ENCODE measurements around the gene SEMA3B. TPM values are rescaled to one million over a fixed set of nuclear protein-coding genes. Genes with fewer than 3 reads are reported as not detected.

SEMA3B gene
- total RNA-seq, 1 donor from 2014 or later = 5.4 TPM

DNA sequence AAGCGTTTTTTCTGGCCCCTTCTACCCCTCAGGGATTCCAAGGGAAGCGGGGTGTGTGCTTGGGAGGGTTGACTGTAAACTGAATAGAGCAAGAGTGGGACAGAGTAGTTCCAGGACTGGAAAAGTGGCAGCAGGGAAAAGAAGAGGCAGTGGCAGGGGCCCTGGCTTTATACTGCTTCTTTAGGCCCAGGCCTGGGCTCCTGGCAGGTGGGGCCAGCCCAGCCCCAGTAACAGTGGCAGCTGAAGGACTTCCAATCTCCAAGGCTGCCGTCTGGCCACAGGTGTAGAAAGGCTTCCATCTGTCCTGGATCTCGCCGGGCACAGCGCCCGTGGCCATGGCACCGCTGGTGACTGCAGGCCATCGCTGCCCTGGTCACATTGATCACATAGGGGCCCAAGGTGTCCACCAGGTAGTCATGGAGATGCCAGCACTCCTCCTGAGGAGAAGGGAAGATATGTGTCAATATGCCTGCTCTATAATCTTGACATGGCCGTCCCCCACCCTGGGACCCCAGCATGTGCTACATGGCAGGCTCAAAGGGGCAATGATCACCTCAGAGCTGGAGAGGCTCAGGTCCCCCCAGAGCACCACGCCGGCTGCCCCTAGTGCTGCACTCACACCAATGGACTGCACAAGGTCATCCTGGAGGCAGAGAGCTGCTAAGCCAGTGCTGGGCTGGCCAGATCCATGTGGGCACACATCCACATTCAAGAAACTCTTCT lies 24.3 kb downstream of the SEMA3B start:
- Mint-ChIP-seq H3K36me3 (ENCODE audit: unreplicated experiment) (no peaks in the 10 kb centered on the region), H3K27me3 (ENCODE audit: unreplicated experiment) (peaks cover 2% of the 10 kb centered on the region), H3K9me3 (ENCODE audit: unreplicated experiment) (peaks cover 4% of the 10 kb centered on the region), H3K4me3 (ENCODE audit: unreplicated experiment) (peak overlapping the region; percentile 91), H3K27ac (ENCODE audit: unreplicated experiment) (peak overlapping the region; percentile 93), H3K4me1 (ENCODE audit: low read depth, unreplicated experiment) (peaks cover 8% of the 10 kb centered on the region)
- TF ChIP-seq, protein P1, sequence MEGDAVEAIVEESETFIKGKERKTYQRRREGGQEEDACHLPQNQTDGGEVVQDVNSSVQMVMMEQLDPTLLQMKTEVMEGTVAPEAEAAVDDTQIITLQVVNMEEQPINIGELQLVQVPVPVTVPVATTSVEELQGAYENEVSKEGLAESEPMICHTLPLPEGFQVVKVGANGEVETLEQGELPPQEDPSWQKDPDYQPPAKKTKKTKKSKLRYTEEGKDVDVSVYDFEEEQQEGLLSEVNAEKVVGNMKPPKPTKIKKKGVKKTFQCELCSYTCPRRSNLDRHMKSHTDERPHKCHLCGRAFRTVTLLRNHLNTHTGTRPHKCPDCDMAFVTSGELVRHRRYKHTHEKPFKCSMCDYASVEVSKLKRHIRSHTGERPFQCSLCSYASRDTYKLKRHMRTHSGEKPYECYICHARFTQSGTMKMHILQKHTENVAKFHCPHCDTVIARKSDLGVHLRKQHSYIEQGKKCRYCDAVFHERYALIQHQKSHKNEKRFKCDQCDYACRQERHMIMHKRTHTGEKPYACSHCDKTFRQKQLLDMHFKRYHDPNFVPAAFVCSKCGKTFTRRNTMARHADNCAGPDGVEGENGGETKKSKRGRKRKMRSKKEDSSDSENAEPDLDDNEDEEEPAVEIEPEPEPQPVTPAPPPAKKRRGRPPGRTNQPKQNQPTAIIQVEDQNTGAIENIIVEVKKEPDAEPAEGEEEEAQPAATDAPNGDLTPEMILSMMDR (IDR thresholded peaks at IDR 0.05; ENCODE audit: partially characterized antibody, unreplicated experiment) = no peak
- no peak for DNase-seq

GRCh38 chr3:50294089-50294488 lies 25.1 kb downstream of the SEMA3B start:
- DNase-seq = no peak
- H3K4me3 Mint-ChIP-seq (ENCODE audit: unreplicated experiment) = no peak overlapping the region
- no peaks in the 10 kb centered on the region for H3K36me3 Mint-ChIP-seq (ENCODE audit: unreplicated experiment)
- TF ChIP-seq, protein P1 (IDR thresholded peaks at IDR 0.05; ENCODE audit: partially characterized antibody, unreplicated experiment) = no peak
- H3K27me3 Mint-ChIP-seq (ENCODE audit: unreplicated experiment) = peaks cover 5% of the 10 kb centered on the region
- peaks cover 8% of the 10 kb centered on the region for H3K4me1 Mint-ChIP-seq (ENCODE audit: low read depth, unreplicated experiment)
- H3K27ac Mint-ChIP-seq (ENCODE audit: unreplicated experiment) = no peak overlapping the region
- H3K9me3 Mint-ChIP-seq (ENCODE audit: unreplicated experiment) = peaks cover 7% of the 10 kb centered on the region

DNA sequence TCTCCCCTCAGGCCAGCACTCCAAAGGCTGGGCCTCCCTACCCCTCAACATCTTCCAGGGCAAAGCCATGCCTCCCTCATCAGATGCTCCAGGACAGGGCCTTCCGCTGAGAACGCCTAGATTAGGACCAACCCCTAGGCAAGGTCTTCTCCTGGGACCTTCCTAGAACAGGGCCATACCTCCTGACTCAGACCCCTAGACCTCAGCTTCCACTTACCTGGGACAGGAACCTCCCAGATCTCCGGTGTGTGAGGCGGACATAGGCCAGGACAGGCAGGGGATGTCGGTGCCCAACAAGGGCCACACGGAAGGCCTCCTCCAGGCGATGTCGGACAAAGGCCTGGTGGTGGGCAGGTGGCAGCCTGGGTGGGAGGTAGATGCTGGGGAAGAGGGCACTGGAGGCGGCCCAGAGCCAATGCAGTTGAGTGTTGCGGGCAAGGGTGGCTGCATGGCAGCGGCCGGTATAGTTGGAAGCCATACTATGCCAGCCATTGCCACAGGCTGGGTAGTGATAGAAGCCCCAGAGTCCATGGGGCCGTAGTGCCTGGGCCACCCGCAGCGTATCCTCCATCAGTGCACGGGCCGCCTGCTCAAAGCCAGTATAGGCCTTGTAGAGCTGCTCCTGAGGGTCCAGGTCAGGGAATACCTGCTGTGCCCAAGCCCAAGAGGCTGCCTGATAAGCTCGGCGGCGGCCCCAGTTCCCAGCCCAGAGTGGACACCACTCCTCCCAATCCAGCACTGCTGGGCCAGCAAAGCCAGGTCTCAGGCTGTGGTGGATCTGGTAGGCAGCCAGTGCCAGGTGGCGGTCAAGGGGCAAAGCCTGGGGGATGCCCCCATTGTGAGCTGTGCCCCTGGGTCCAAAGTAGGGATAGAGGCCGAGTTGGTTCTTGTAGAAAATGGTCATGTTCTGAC lies 25.8 kb downstream of the SEMA3B start:
- no peak overlapping the region for H3K27ac Mint-ChIP-seq (ENCODE audit: unreplicated experiment)
- TF ChIP-seq, protein P1 (IDR thresholded peaks at IDR 0.05; ENCODE audit: partially characterized antibody, unreplicated experiment) = no peak
- H3K9me3 Mint-ChIP-seq (ENCODE audit: unreplicated experiment) = peaks cover 8% of the 10 kb centered on the region
- peaks cover 9% of the 10 kb centered on the region for H3K27me3 Mint-ChIP-seq (ENCODE audit: unreplicated experiment)
- H3K4me1 Mint-ChIP-seq (ENCODE audit: low read depth, unreplicated experiment) = peaks cover 8% of the 10 kb centered on the region
- no peak for DNase-seq
- H3K36me3 Mint-ChIP-seq (ENCODE audit: unreplicated experiment) = no peaks in the 10 kb centered on the region
- no peak overlapping the region for H3K4me3 Mint-ChIP-seq (ENCODE audit: unreplicated experiment)

DNA sequence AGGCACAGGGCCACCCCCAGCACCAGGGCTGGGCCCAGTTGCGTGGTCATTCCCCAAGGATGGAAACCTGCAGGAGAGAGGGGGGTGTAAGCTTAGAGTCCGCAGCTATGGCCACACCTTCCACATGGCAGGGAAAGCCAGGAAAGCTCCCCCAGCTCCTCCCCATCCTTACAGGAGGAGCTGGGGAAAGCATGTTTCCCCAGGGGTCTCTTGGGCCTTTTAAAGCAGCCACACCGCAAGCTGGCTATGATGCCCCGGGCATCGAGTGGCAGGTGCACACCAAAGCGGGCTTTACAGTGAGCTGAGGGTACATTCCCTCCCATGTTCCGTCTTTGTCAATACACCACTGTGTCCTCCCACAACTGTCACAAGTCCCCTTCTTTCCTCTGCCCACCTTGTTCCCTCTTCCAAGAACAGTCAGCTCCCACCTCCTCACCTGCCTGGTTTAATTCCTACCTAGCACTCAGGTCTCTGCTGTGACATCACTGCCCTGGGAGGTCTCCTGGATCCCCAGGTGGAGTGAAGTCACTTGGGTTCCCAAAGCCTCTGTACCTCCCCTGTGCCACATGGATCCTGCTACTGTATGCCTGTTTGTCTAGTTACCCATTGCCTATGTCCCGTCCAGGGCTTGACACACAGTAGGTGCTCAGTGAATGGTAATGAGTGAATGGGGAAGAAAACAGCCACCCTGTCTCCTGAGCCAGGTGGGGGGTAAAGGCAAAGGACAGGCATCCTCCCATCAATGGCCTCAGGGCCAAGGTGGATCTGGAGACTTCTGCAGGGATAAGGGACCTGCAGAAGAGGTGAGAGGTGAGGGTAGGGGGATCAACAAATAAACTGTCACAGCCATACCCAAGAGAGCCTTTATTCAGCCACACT lies 26.8 kb downstream of the SEMA3B start:
- H3K36me3 Mint-ChIP-seq (ENCODE audit: unreplicated experiment) = no peaks in the 10 kb centered on the region
- no peak for DNase-seq
- peaks cover 11% of the 10 kb centered on the region for H3K27me3 Mint-ChIP-seq (ENCODE audit: unreplicated experiment)
- H3K4me1 Mint-ChIP-seq (ENCODE audit: low read depth, unreplicated experiment) = peaks cover 15% of the 10 kb centered on the region
- peaks cover 6% of the 10 kb centered on the region for H3K9me3 Mint-ChIP-seq (ENCODE audit: unreplicated experiment)
- peak overlapping the region; percentile 52 for H3K4me3 Mint-ChIP-seq (ENCODE audit: unreplicated experiment)
- no peak overlapping the region for H3K27ac Mint-ChIP-seq (ENCODE audit: unreplicated experiment)
- TF ChIP-seq, protein P1 (IDR thresholded peaks at IDR 0.05; ENCODE audit: partially characterized antibody, unreplicated experiment) = no peak

All from glutamatergic neuron (in vitro differentiated cells).